Suppressor macrophage (primary cell): ENCODE measurements around the gene CTH.
"Not testable (repeated sequence)": the region's sequence is repeated elsewhere in the genome, so short reads cannot be mapped to it uniquely, and the experiment has no call there.

ENCODE experiments used
- DNase-seq, 4 experiments: peaks; one replicate each; pipeline ENCODE4 v3.0.0-alpha.2; 2020 to 2022
- total RNA-seq, 17 experiments: gene quantifications; one replicate each; lab custom pipeline; 2026; ENCODE audit warnings: mixed read lengths in 6 of 17, inconsistent platforms in 3 of 17; lab: John Stamatoyannopoulos, UW

The CTH gene
- 0.28 to 3.5 (median 1.4) reads per million in 17 experiments for total RNA-seq

DNA sequence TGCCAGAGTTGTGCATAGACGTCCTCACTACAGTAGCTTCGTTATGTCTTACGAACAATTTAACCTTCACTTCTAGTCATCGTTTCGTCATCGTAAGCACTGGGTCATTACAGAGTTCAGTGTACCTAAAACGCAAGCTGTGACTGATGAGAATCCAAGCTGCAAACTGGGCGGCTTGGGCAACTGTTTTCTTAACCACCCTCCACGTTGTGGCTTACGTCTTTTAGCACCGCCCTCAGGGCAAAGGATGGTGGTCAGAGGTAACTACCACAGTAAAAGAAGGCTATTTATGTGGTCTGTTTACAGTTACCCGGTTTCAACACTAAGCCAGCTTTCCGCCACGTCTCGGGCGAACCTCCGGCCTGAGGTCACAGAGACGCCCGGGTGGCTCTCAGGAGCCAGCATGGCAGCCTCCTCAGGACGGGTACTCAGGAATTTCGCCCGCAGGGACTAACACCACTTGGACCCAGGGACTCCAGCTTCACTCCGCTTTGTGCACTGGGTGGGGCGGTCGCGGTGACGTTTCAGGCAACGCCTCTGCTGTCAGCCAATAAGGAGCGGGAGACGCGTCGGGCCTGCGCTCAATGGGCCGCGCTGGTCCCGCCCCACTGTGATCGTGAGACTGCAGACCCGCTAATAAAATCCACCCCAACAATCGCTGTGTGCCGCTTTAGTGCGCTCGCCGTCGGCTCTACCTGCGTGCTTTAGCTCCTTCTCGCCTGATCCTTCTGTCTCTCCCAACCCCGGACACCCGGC, at the start of gene CTH:
Gene CTH (plus strand): TSS at position 665 of the 756 bp plus-strand sequence. CDS start 148 bp downstream, outside the sequence.
- peak; percentile 95 to 96 (median 96) for DNase-seq

DNA sequence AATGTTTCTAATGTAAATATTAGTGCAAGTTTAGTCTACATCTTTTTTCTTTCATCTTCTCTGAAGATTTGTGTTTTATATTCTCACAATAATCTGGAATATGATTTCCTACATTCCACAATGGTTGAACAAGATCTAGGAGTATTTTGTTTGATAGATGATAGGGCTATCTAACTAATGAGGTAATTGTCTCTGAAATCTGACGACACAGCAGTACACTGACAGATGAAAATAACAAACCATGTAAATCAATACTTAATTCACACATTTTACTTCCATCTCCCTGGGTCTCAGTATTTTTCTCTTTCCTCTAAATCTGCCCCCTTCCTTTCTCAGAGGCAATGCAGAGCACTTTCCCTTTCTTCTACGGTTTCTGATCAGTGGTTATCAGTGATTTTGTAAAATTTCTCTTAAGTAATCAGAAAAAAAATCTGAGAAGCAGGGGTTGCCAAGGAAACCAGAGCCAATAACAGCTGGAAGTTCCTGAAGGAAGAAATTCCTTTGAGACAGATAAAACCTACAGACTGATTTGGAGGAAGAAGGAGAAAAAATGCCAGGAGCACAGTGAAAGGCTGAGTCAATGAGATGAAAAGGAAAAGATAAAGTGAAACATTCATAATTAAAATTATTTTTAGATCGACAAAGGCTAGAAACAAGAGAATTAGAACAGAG, 49.2 kb upstream of the CTH start:
- no peak for DNase-seq

DNA sequence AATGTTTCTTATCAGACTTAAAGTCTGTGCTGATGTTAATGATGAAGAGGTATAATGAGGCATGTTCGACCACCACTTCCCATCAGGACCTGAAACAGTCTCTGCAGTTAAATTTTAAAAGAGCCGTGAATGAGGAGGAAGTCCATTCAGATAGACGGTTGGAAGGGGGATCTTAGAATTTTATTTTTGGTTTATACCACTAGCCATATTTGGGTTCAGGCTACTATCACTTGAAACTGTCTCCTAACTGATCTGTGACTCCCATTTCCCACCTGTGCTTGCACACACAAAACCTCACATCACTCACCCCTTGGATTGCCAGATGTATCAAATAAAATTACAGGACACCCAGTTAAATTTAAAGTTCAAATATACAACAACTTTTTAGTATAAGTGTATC, 46.6 kb upstream of the CTH start:
- no peak for DNase-seq

DNA sequence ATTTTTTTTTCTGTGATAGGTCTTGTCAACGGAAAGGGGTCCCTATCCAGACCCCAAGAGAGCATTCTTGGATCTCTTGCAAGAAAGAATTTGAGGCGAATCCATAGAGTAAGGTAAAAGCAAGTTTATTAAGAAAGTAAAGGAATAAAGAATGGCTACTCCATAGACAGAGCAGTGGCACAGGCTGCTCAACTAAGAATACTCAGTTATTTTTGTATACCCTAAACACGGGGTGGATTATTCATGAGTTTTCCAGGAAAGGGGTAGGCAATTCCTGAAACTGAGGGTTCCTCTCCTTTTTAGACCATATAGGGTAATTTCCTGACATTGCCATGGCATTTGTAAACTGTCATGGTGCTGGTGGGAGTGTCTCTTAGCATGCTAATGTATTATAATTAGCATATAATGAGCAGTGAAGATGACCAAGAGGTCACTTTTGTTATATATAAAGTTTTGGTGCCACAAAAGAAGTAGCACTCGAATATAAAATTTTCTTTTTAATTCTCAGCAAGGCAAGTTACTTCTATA, 44.6 kb upstream of the CTH start:
- DNase-seq, result not testable (repeated sequence)

DNA sequence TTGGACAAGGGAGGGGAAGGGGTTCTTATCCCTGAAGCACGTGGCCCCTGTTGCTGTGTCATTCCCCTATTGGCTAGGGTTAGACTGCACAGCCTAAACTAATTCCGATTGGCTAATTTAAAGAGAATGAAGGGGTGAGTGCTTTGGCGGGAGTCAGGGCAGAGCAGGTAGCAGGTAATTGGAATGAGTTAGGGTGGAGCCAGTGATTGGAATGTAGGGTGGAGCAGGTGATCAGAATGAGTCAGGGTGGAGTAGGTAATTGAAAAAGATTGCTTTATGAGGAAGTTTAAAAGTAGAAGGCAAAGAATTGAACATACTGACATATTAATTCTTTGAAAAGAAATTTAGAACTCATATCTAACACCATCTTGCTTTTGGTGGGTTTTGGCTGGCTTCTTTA, 44.1 kb upstream of the CTH start:
- not testable (repeated sequence) for DNase-seq

DNA sequence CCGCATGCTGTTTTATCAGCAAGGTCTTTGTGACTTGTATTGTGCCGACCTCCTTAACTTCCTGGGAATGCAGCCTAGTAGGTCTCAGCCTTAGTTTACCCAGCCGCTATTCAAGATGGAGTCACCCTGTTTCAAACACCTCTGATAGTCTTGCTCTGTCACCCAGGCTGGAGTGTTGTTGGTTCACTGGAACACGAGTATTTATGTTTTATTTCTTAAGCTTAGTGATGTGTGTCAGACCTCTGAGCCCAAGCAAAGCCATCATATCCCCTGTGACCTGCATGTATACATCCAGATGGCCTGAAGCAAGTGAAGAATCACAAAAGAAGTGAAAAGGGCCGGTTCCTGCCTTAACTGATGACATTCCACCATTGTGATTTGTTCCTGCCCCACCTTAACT, 43.7 kb upstream of the CTH start:
- not testable (repeated sequence) for DNase-seq

DNA sequence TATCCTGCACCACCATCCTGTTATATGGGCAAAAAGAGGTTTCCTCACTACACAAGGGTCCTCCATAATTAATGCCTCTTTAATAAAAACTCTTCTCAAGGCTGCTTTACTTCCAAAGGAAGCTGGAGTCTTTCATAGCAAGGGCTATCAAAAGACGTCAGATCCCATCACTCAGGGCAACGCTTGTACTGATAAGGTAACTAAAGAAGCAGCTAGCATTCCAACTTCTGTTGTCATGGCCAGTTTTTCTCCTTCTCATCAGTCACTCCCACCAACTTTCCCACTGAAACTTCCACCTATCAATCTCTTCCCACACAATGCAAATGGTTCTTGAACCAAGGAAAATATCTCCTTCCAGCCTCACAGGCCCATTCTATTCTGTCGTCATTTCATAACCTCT, 39.5 kb upstream of the CTH start:
- not testable (repeated sequence) for DNase-seq

DNA sequence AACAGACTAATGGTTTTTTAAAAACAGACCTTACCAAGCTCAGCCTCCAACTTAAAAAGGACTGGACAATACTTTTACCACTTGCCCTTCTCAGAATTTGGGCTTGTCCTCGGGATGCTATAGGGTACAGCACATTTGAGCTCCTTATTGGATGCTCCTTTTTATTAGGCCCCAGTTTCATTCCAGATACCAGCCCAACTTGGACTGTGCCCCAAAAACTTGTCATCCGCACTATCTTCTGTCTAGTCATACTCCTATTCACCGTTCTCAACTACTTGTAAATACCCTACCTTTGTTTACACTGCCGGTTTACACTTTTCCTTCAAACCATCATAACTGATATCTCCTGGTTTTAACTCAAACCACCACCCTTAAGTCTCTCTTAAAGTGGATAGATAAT, 38.6 kb upstream of the CTH start:
- no peak for DNase-seq

DNA sequence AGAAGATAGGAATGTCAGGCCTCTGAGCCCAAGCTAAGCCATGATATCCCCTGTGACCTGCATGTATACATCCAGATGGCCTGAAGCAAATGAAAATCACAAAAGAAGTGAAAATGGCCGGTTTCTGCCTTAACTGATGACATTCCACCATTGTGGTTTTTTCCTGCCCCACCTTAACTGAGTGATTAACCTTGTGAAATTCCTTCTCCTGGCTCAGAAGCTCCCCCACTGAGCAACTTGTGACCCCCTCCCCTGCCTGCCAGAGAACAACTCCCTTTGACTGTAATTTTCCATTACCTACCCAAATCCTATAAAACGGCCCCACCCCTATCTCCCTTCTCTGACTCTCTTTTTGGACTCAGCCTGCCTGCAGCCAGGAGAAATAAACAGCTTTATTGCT, 37.5 kb upstream of the CTH start:
- not testable (repeated sequence) for DNase-seq

DNA sequence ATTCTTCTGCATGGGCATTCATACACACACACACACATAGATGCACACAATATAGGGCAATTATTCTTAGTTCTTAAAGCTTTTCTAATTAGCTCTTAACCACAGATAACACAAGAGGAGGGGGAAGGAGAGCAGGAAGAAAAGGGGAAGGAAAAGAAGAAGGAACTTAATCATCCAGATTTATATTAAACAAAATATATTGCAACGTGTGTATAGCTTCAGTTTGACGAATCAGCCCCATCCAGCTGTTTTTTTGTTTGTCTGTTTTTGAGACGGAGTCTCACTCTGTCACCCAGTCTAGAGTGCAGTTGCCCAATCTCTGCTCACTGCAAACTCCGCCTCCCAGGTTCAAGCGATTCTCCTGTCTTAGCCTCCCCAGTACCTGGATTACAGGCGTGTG, 34.9 kb upstream of the CTH start:
- no peak for DNase-seq

DNA sequence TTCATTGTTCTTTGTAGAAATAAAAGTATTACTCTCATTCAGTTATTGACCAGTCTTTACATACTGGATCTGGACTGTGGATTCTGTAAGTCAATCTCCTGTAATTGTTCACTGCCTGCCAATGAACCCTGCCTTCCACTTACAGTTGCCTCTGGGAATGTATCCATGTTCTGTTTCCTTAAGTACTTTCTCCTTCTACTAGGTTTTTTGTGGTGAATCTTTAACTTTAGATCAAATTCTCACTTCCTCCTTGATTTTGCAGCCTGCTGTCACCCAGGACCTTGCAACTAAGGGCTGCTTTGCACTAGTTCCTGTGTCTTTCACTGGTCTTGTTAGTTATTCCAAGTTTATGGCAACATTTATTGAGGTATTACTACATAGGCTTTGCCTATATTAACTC, 28.4 kb upstream of the CTH start:
- DNase-seq, result peak in 3 of 4 experiments; percentile 4 to 34 (median 20)

DNA sequence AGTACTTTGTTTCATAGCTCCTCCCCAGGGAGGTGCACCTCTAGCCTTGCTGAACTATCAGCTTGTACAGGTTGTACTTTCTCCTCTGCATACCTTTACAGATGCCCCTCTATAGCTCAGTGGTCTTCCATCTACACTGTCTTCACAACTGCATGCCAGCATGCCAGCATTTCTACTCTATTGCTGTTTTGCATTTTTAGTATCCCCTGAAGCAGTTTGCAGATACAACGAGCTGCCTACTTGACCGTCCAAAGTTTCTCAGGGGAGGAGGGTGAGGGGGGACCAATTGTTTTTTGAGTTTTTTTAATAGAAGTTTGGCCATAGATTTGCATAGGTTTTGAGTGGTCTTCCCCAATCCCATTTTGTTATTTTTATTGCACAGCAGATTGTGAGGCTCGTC, 27.6 kb upstream of the CTH start:
- DNase-seq, result no peak

DNA sequence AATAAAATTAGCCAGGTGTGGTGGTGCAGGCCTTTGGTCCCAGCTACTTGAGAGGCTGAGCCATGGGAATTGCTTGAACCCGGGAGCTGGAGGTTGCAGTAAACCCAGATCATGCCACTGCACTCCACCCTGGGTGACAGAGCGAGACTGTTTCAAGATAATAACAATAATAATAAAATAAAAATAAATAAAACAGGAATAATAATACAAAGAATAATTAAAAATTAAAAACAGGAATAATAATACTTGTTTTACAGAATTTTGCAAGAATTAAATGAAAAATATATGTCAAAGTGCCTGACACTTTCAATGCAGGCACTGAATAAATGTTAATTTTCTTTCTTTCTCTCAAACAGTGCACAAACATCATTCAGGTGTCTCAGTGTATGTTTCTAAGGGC, 26.5 kb upstream of the CTH start:
- no peak for DNase-seq

DNA sequence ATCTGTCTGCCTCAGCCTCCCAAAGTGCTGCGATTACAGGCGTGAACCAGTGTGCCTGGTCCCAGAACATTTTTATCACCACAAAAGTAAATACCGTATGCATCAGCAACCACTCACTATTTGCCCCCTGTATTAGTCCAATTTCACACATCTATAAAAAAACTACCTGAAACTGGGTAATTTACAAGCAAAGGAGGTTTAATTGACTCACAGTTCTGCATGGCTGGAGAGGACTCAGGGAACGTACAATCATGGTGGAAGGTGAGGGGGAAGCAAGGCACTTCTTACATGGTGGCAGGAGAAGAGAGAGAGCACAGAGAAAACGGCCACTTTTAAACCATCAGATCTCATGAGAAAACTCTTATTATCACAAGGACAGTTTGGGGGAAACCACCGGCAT, 25.6 kb upstream of the CTH start:
- no peak for DNase-seq

DNA sequence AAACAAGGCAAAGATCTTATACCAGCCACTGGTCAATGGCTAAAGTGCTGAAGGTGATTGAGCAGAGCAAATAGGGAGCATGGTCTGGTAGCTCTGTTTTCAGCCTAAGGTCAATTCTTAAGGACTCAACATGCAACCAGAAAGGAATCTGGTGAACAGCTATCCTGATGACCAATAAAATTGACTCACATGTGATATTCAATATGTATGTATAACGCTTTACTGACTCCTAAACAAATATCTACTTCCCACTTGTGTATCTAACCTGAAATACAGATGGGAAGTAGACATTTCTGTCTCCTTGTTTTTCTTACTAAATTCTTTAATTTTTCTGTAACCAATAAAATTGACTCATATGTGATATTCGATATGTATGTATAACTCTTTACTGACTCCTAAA, 24.9 kb upstream of the CTH start:
- no peak for DNase-seq

DNA sequence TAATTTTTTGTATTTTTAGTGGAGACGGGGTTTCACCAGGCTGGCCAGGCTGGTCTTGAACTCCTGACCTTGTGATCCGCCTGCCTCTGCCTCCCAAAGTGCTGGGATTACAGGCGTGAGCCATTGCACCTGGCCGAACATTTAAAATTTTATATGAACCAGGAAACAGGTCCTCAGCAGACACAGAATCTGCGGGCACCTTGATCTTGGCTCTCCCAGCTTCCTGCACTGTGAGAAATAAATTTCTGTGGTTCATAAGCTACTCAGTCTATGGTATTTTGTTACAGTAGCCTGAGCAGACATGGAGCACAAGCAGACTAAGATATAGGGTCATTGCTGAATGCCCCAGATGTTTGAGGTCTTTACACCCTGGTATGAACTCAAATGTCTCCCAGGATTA, 23.6 kb upstream of the CTH start:
- DNase-seq, result no peak

DNA sequence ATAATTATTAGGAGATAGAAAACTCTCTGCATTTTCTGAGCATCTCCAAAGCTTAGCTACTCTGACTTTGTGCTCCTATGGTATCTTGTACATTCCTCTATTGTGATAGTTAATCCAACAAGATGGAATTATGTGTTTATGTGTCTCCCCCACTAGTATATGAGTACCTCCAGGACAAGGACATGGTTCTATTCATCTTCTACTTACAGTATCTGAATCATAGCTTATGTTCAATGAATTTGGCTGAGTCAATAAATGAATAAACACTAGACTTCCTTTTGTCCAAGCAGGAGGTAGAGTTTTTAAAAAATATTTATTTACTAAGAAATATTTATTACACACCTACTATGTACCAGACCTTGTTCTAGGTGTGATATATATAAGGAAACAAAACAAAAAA, 18.4 kb upstream of the CTH start:
- no peak for DNase-seq

DNA sequence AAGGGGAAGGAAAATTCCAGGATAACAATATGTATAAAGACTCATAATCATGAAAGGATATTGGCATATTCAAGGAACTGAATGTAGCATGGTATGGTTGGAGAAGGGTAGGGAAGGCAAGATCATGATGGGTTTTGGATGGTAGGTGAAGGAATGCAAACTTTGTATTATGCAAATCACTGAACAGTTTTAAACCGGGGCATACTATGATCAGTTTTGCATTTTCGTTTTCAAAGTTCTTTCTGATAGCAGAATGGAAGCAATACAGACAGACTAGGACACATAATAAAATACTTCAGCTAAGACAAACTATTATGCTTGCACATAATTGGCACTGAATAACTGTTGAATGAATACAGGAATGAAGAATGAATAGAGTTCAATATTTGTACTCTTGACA, 14.5 kb upstream of the CTH start:
- no peak for DNase-seq

DNA sequence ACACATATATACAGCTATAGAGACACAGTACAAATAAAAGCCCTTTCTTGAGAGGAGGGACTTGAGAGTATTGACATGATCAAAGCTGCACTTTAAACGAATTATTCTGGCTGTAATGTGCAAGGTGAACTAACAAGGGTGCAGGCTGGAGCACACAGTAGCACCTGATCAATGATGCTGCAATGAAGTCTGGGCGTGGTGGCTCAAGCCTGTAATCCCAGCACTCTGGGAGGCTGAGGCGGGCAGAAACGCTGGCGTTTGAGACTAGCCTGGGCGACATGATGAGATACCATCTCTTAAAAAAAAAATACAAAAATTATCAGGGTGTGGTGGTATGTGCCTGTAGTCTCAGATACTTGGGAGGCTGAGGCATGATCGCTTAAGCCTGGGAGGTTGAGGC, 14.1 kb upstream of the CTH start:
- no peak for DNase-seq

DNA sequence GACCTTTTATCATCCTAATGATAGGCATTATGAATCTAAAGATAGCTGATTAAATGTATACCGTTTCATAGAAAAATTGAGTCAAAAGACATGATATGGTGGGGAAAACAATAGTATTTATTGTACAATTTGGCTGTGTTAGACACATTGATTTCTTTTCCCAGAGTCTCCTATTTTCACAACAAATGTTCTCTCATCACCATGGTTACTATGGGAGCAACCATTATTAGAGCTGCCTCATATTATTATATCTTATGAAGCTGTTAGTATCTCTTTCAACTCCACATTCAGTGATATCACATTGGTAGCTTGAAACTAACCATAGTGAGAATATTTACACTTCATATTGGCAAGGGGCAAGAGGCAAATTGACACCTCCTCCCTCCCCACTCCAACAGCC, 10.7 kb upstream of the CTH start:
- no peak for DNase-seq

DNA sequence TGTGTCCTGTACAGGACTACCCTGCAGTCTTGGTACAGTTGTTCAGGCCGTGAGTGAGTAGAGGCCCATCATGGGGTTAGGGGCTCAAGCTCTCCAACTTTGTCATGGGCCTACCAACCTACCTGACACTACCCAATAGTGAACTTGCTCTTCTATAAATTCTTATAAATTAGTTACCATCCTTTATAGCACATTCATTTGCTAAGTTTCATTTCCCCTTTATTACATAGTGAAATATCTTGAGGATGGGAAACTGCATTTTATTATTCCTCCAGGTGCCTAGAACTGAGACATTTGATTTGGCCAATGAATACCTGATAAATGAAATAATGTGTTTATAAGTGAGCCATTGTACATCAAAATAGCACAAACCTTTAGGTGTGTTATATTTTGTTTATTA, 9.1 kb upstream of the CTH start:
- no peak for DNase-seq

DNA sequence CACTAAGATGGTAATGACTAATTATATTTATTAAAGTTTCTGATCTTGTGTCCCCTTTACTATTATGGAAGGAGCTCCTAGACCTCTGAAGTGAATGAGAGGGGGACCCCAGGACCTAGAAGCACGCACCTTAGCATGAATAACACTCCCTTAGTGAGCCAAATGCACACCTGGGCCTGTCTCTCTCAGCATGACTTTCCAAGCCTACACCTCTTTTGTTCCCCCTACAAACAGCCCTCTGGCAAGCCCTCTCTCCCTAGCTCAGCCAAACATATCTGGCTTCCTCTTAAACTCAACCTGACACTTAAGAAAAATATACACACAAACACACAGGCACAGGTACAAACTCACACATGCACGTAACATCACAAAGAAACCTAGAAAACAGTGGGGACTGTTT, 7.3 kb upstream of the CTH start:
- DNase-seq, result no peak

DNA sequence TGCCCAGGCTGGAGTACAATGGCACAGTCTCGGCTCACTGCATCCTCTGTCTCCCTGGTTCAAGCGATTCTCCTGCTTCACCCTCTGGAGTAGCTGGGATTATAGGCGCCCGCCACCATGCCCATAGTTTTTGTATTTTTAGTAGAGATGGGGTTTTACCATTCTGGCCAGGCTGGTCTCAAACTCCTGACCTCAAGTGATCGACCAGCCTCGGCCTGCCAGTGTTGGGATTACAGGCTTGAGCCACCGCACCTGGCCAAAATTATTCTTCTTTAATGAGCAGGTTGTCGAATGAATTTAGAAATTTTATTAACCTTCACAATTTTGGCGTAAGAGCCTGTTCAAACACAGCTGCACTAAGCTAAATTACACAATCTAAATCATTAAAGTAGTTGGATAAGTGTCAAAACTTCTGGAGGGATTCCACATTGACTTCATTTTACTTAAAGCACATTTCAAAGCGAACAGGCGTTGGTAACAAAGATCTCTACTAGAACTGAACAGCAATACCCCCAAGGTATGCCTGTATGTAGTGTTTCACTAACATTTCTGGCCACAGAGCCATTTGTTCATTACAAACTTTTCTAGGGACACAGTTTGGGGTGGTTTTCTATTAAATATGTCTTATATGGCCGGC, 5.2 kb upstream of the CTH start:
- DNase-seq, result no peak

DNA sequence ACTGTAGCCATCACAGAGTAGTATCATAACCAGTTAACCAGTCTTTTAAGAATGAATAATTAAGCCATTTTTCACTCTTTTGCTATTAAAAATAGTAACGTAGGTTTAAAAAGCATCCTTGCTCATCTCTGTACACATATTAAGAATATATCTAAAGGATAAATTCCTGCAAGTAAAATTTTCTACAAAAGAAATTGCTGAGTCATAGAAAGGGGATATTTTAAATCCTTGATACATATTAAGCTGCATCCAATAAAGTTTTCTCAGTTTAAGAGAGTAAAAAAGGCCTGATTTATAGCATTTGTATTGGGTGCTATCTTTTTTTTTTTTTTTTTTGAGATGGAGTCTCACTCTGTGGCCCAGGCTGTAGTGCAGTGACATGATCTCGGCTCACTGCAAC, 1.9 kb upstream of the CTH start:
- no peak for DNase-seq
